Measurements from ENCODE around the gene ZDHHC11B.
"Not testable (repeated sequence)": the region's sequence is repeated elsewhere in the genome, so short reads cannot be mapped to it uniquely, and the experiment has no call there.

ZDHHC11B gene

GRCh38 chr5:771087-771781 lies 13.3 kb downstream of the ZDHHC11B start:
- DNase-seq (ENCODE audit: low read depth in 1 of 2, low spot score in 1 of 2), result not testable (repeated sequence)

- DNase-seq (ENCODE audit: low read depth in 1 of 2, low spot score in 1 of 2), result not testable (repeated sequence)
These were observed 13.9 kb downstream of the ZDHHC11B start for GRCh38 chr5:770585-770984.

- DNase-seq (ENCODE audit: low read depth in 1 of 2, low spot score in 1 of 2), result not testable (repeated sequence)
These were observed 14.9 kb downstream of the ZDHHC11B start for GRCh38 chr5:769485-770145.

GRCh38 chr5:766666-767431 lies 17.7 kb downstream of the ZDHHC11B start:
- DNase-seq (ENCODE audit: low read depth in 1 of 2, low spot score in 1 of 2), result no peak

- no peak for DNase-seq (ENCODE audit: low read depth in 1 of 2, low spot score in 1 of 2)
These were observed 18.4 kb downstream of the ZDHHC11B start for GRCh38 chr5:765948-766631.

- DNase-seq (ENCODE audit: low read depth in 1 of 2, low spot score in 1 of 2), result no peak
These were observed 20.3 kb downstream of the ZDHHC11B start for GRCh38 chr5:763998-764781.

- DNase-seq (ENCODE audit: low read depth in 1 of 2, low spot score in 1 of 2), result no peak
These were observed 21.1 kb downstream of the ZDHHC11B start for GRCh38 chr5:763397-763796.

GRCh38 chr5:762996-763395 lies 21.5 kb downstream of the ZDHHC11B start:
- DNase-seq (ENCODE audit: low read depth in 1 of 2, low spot score in 1 of 2), result not testable (repeated sequence)

GRCh38 chr5:761854-762710 lies 22.4 kb downstream of the ZDHHC11B start:
- DNase-seq (ENCODE audit: low read depth in 1 of 2, low spot score in 1 of 2), result no peak

GRCh38 chr5:761059-761771 lies 23.3 kb downstream of the ZDHHC11B start:
- no peak for DNase-seq (ENCODE audit: low read depth in 1 of 2, low spot score in 1 of 2)

GRCh38 chr5:760363-761058 lies 24.0 kb downstream of the ZDHHC11B start:
- DNase-seq (ENCODE audit: low read depth in 1 of 2, low spot score in 1 of 2), result no peak

GRCh38 chr5:759781-760362 lies 24.7 kb downstream of the ZDHHC11B start:
- DNase-seq (ENCODE audit: low read depth in 1 of 2, low spot score in 1 of 2), result no peak

GRCh38 chr5:759111-759751 lies 25.3 kb downstream of the ZDHHC11B start:
- peak in 1 of 2 donors; percentile 35 for DNase-seq (ENCODE audit: low read depth in 1 of 2, low spot score in 1 of 2)

- DNase-seq (ENCODE audit: low read depth in 1 of 2, low spot score in 1 of 2), result no peak
These were observed 25.9 kb downstream of the ZDHHC11B start for GRCh38 chr5:758698-759053.

GRCh38 chr5:757931-758697 lies 26.4 kb downstream of the ZDHHC11B start:
- DNase-seq (ENCODE audit: low read depth in 1 of 2, low spot score in 1 of 2), result no peak

- DNase-seq (ENCODE audit: low read depth in 1 of 2, low spot score in 1 of 2), result no peak
These were observed 27.1 kb downstream of the ZDHHC11B start for GRCh38 chr5:757346-757930.

All from activated CD4-positive, alpha-beta T cell treated with anti-CD3 and anti-CD28 coated beads, Interleukin-2, amount 50 U/mL, for 24 hours (primary cell).